Measurements from ENCODE around the gene SLC19A1.

The SLC19A1 gene

GRCh38 chr21:45518742-45519141, 23.5 kb downstream of the SLC19A1 start:
- no peak for DNase-seq (ENCODE audit: low read depth in 1 of 2, low spot score in 1 of 2)

- no peak for DNase-seq (ENCODE audit: low read depth in 1 of 2, low spot score in 1 of 2)
These were observed 24.8 kb downstream of the SLC19A1 start for GRCh38 chr21:45517249-45518065.

- no peak for DNase-seq (ENCODE audit: low read depth in 1 of 2, low spot score in 1 of 2)
These were observed 25.5 kb downstream of the SLC19A1 start for GRCh38 chr21:45516671-45517151.

- DNase-seq (ENCODE audit: low read depth in 1 of 2, low spot score in 1 of 2), result no peak
These were observed 26.1 kb downstream of the SLC19A1 start for GRCh38 chr21:45516071-45516670.

GRCh38 chr21:45515241-45516061, 26.8 kb downstream of the SLC19A1 start:
- DNase-seq (ENCODE audit: low read depth in 1 of 2, low spot score in 1 of 2), result no peak

- no peak for DNase-seq (ENCODE audit: low read depth in 1 of 2, low spot score in 1 of 2)
These were observed 27.8 kb downstream of the SLC19A1 start for GRCh38 chr21:45514311-45515021.

GRCh38 chr21:45513741-45514310, 28.4 kb downstream of the SLC19A1 start:
- no peak for DNase-seq (ENCODE audit: low read depth in 1 of 2, low spot score in 1 of 2)

- DNase-seq (ENCODE audit: low read depth in 1 of 2, low spot score in 1 of 2), result no peak
These were observed 29.1 kb downstream of the SLC19A1 start for GRCh38 chr21:45513003-45513717.

- no peak for DNase-seq (ENCODE audit: low read depth in 1 of 2, low spot score in 1 of 2)
These were observed 29.6 kb downstream of the SLC19A1 start for GRCh38 chr21:45512626-45513002.

GRCh38 chr21:45511661-45512431, 30.4 kb downstream of the SLC19A1 start:
- DNase-seq (ENCODE audit: low read depth in 1 of 2, low spot score in 1 of 2), result no peak

- DNase-seq (ENCODE audit: low read depth in 1 of 2, low spot score in 1 of 2), result no peak
These were observed 31.2 kb downstream of the SLC19A1 start for GRCh38 chr21:45511007-45511406.

GRCh38 chr21:45510466-45510955, 31.7 kb downstream of the SLC19A1 start:
- no peak for DNase-seq (ENCODE audit: low read depth in 1 of 2, low spot score in 1 of 2)

GRCh38 chr21:45509566-45510465, 32.4 kb downstream of the SLC19A1 start:
- no peak for DNase-seq (ENCODE audit: low read depth in 1 of 2, low spot score in 1 of 2)

GRCh38 chr21:45508607-45509565, 33.4 kb downstream of the SLC19A1 start:
- no peak for DNase-seq (ENCODE audit: low read depth in 1 of 2, low spot score in 1 of 2)

GRCh38 chr21:45507888-45508508, 34.2 kb downstream of the SLC19A1 start:
- no peak for DNase-seq (ENCODE audit: low read depth in 1 of 2, low spot score in 1 of 2)

GRCh38 chr21:45507523-45507875, 34.7 kb downstream of the SLC19A1 start:
- DNase-seq (ENCODE audit: low read depth in 1 of 2, low spot score in 1 of 2), result no peak

Data from activated CD4-positive, alpha-beta T cell treated with anti-CD3 and anti-CD28 coated beads, Interleukin-2, amount 50 U/mL, for 24 hours (primary cell).